Measurements from ENCODE around the gene AP3M1. TPM values are rescaled to one million over a fixed set of nuclear protein-coding genes. Genes with fewer than 3 reads are reported as not detected.
A peak's percentile ranks its signal among the peaks of the same experiment; 100 is the strongest.

Gene AP3M1
- total RNA-seq, 1 experiment from 2014 or later, result 59.4 TPM

DNA sequence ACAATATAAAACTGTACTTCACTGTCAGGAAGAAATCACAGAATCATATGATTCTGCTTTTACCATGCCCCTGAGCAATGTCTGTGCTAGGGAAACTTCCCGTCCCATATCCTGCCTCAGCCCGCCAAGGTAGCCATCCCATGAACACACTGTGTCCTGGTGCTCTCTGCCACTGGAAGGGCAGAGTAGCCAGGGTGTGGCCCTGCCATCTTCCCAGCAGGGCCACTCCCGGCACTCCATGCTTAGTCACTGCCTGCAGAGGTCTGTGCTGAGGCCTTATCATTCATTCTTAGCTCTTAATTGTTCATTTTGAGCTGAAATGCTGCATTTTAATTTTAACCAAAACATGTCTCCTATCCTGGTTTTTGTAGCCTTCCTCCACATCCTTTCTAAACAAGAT, 31.8 kb downstream of the AP3M1 start:
- Histone ChIP-seq H3K79me2 (ENCODE audit: low read depth) (no peaks in the 10 kb centered on the region), H3F3A (ENCODE audit: insufficient read depth, low read depth) (peaks cover 59% of the 10 kb centered on the region; the same call in 1 of the 2 replicates), H3K4me1 (replicated peaks; ENCODE audit: insufficient read depth) (peaks cover 15% of the 10 kb centered on the region), H2AFZ (no peak overlapping the region), H3K9me3 (ENCODE audit: insufficient read depth, low read depth) (no peaks in the 10 kb centered on the region), H4K20me1 (ENCODE audit: insufficient read depth) (no peaks in the 10 kb centered on the region), H3K4me2 (peak overlapping the region; percentile 11; the same call in 1 of the 2 replicates), H3K27me3 (ENCODE audit: insufficient read depth, low read depth) (no peaks in the 10 kb centered on the region), H3K4me3 (no peak overlapping the region), H3K36me3 (ENCODE audit: low read depth) (peaks cover 46% of the 10 kb centered on the region), H3K27ac (peak overlapping the region; percentile 40), H3K9me2 (ENCODE audit: insufficient read depth) (no peaks in the 10 kb centered on the region)
- CTCF ChIA-PET, result interaction anchor here (1.0 kb wide), 1 partner anchor 37 kb away, joined by 3 read pairs; no protein-coding TSS in a partner anchor
- TF ChIP-seq, protein P1, sequence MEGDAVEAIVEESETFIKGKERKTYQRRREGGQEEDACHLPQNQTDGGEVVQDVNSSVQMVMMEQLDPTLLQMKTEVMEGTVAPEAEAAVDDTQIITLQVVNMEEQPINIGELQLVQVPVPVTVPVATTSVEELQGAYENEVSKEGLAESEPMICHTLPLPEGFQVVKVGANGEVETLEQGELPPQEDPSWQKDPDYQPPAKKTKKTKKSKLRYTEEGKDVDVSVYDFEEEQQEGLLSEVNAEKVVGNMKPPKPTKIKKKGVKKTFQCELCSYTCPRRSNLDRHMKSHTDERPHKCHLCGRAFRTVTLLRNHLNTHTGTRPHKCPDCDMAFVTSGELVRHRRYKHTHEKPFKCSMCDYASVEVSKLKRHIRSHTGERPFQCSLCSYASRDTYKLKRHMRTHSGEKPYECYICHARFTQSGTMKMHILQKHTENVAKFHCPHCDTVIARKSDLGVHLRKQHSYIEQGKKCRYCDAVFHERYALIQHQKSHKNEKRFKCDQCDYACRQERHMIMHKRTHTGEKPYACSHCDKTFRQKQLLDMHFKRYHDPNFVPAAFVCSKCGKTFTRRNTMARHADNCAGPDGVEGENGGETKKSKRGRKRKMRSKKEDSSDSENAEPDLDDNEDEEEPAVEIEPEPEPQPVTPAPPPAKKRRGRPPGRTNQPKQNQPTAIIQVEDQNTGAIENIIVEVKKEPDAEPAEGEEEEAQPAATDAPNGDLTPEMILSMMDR (conservative IDR thresholded peaks at IDR 0.05), result no peak
- no peak for TF ChIP-seq EZH2 (IDR thresholded peaks at IDR 0.05; ENCODE audit: low read depth)
- intact Hi-C loops (cut with micrococcal nuclease; ENCODE audit: unreplicated experiment), result loop anchor here (10.0 kb wide), 1 partner anchor 986 kb away; a partner anchor contains a TSS
- DNase-seq, result peak in 1 of 2 experiments; percentile 53
- BruUV-seq (replicated peaks), result TSS peak; percentile 13
- POLR2A ChIA-PET (ENCODE audit: unreplicated experiment), result no interaction called here

DNA sequence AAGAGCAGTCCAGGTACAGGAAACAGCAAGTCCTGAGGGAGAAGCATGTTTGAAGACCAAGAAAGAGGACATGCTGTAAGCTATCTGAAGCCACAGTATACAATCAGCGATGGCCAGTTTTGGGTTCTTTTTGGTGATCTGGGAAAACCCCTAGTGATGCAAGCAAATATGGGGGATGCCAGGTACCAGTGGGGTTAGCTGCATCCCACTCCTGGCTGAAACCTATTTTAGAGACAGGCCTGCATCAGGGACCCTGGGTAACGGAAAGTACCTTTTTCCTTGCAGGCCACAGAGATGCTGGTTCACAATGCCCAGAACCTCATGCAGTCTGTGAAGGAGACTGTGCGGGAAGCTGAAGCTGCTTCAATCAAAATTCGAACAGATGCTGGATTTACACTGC, 32.9 kb downstream of the AP3M1 start:
- no peak overlapping the region for H3K4me3 ChIP-seq
- H2AFZ ChIP-seq, result no peak overlapping the region
- no peak for DNase-seq
- no peak overlapping the region for H3K4me2 ChIP-seq
- intact Hi-C loops (cut with micrococcal nuclease; ENCODE audit: unreplicated experiment), result loop anchor here (10.0 kb wide), 1 partner anchor 987 kb away; a partner anchor contains a TSS
- H3K27ac ChIP-seq, result peak overlapping the region; percentile 40; the same call in 1 of the 2 replicates
- TF ChIP-seq EZH2 (IDR thresholded peaks at IDR 0.05; ENCODE audit: low read depth), result no peak
- peaks cover 15% of the 10 kb centered on the region for H3K4me1 ChIP-seq (replicated peaks; ENCODE audit: insufficient read depth)
- H3F3A ChIP-seq (ENCODE audit: insufficient read depth, low read depth), result peaks cover 65% of the 10 kb centered on the region; the same call in 1 of the 2 replicates
- H3K9me2 ChIP-seq (ENCODE audit: insufficient read depth), result no peaks in the 10 kb centered on the region
- ChIA-PET CTCF (no interaction called here), POLR2A (ENCODE audit: unreplicated experiment) (no interaction called here)
- no TSS peak for BruUV-seq (replicated peaks)
- H4K20me1 ChIP-seq (ENCODE audit: insufficient read depth), result no peaks in the 10 kb centered on the region
- no peaks in the 10 kb centered on the region for H3K79me2 ChIP-seq (ENCODE audit: low read depth)
- H3K9me3 ChIP-seq (ENCODE audit: insufficient read depth, low read depth), result no peaks in the 10 kb centered on the region
- peaks cover 46% of the 10 kb centered on the region for H3K36me3 ChIP-seq (ENCODE audit: low read depth)
- H3K27me3 ChIP-seq (ENCODE audit: insufficient read depth, low read depth), result no peaks in the 10 kb centered on the region

DNA sequence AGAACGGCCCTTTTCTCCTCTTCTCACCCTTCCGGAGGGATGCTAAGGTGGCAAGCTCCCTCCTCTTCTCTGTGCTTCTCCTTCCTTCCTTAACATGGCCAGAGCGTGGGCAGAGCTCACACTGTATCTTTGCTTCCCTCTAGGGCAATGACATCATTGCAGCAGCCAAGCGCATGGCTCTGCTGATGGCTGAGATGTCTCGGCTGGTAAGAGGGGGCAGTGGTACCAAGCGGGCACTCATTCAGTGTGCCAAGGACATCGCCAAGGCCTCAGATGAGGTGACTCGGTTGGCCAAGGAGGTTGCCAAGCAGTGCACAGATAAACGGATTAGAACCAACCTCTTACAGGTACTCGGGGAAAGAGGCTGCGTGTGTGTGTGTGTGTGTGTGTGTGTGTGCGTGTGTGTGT, 36.6 kb downstream of the AP3M1 start:
- Histone ChIP-seq H3F3A (ENCODE audit: insufficient read depth, low read depth) (peaks cover 71% of the 10 kb centered on the region; the same call in 1 of the 2 replicates), H3K27me3 (ENCODE audit: insufficient read depth, low read depth) (no peaks in the 10 kb centered on the region), H3K9me2 (ENCODE audit: insufficient read depth) (no peaks in the 10 kb centered on the region), H2AFZ (no peak overlapping the region), H3K4me2 (no peak overlapping the region), H3K27ac (no peak overlapping the region), H4K20me1 (ENCODE audit: insufficient read depth) (no peaks in the 10 kb centered on the region), H3K79me2 (ENCODE audit: low read depth) (no peaks in the 10 kb centered on the region), H3K4me3 (no peak overlapping the region), H3K9me3 (ENCODE audit: insufficient read depth, low read depth) (no peaks in the 10 kb centered on the region), H3K36me3 (ENCODE audit: low read depth) (peaks cover 48% of the 10 kb centered on the region), H3K4me1 (replicated peaks; ENCODE audit: insufficient read depth) (peaks cover 8% of the 10 kb centered on the region)
- ChIA-PET POLR2A (ENCODE audit: unreplicated experiment) (no interaction called here), CTCF (no interaction called here)
- BruUV-seq (replicated peaks), result no TSS peak
- TF ChIP-seq EZH2 (IDR thresholded peaks at IDR 0.05; ENCODE audit: low read depth), result no peak
- TF ChIP-seq, protein P1 (conservative IDR thresholded peaks at IDR 0.05), result no peak
- no peak for DNase-seq
- intact Hi-C loops (cut with micrococcal nuclease; ENCODE audit: unreplicated experiment), result loop anchor here (10.0 kb wide), 1 partner anchor 991 kb away; a partner anchor contains a TSS

DNA sequence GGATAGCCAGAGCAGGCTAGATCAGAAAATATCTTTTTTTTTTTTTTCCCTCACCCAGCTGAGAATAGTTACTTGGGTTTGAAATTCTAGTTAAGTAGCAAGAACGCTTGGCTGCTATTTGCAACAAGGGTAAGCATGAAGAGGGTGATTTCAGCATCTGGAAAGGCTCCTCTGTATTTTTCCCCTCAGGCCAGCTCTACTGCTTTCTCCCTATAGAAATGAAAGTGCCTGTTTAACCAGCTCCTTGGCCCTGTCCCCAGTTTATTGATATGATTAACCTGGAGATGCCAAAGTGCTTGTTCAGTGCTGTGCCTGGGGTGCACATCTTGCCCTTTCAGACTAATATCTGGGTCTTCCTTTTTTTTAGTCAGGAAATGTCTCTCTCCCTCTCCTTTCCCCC, 37.1 kb downstream of the AP3M1 start:
- Histone ChIP-seq H3F3A (ENCODE audit: insufficient read depth, low read depth) (peaks cover 68% of the 10 kb centered on the region; the same call in 1 of the 2 replicates), H3K27me3 (ENCODE audit: insufficient read depth, low read depth) (no peaks in the 10 kb centered on the region), H3K4me2 (no peak overlapping the region), H3K36me3 (ENCODE audit: low read depth) (peaks cover 46% of the 10 kb centered on the region), H3K4me1 (replicated peaks; ENCODE audit: insufficient read depth) (peaks cover 3% of the 10 kb centered on the region; the same call in 1 of the 2 replicates), H3K9me2 (ENCODE audit: insufficient read depth) (no peaks in the 10 kb centered on the region), H2AFZ (no peak overlapping the region), H3K79me2 (ENCODE audit: low read depth) (no peaks in the 10 kb centered on the region), H3K9me3 (ENCODE audit: insufficient read depth, low read depth) (no peaks in the 10 kb centered on the region), H3K4me3 (no peak overlapping the region), H4K20me1 (ENCODE audit: insufficient read depth) (no peaks in the 10 kb centered on the region), H3K27ac (no peak overlapping the region)
- ChIA-PET POLR2A (ENCODE audit: unreplicated experiment) (no interaction called here), CTCF (no interaction called here)
- peak in 1 of 2 experiments; percentile 45 for DNase-seq
- no peak for TF ChIP-seq EZH2 (IDR thresholded peaks at IDR 0.05; ENCODE audit: low read depth)
- TF ChIP-seq, protein P1 (conservative IDR thresholded peaks at IDR 0.05), result no peak
- BruUV-seq (replicated peaks), result no TSS peak
- intact Hi-C loops (cut with micrococcal nuclease; ENCODE audit: unreplicated experiment), result loop anchor here (10.0 kb wide), 1 partner anchor 991 kb away; a partner anchor contains a TSS
